Activated T-cell treated with anti-CD3 and anti-CD28 coated beads, Interleukin-2, amount 50 U/mL, for 72 hours (primary cell): ENCODE data around the gene PPP1R15B. TPM values are rescaled to one million over a fixed set of nuclear protein-coding genes. Genes with fewer than 3 reads are reported as not detected.

Source experiments
- ATAC-seq, 2 donors: fragments of 150-1000 bp; cut with Tn5 transposase; replicated peaks in 1 of 2; 2 replicates each; pipeline ENCODE4 v1.10.0; 2021; ENCODE audit warnings: moderate library complexity in 2 of 2, mild to moderate bottlenecking in 1 of 2
- DNase-seq, 2 donors: peaks; one replicate each; pipeline ENCODE4 v3.0.0; 2021 to 2022; ENCODE audit warnings: mixed read lengths in 1 of 2
- H3K27ac Mint-ChIP-seq: one replicate; pipeline ENCODE4 v1.8.0; 2022; ENCODE audit warnings: mild to moderate bottlenecking, moderate library complexity, mixed read lengths
- H3K27me3 Mint-ChIP-seq: one replicate; pipeline ENCODE4 v1.8.0; 2022; ENCODE audit warnings: low read depth, mixed read lengths
- H3K36me3 Mint-ChIP-seq, 2 donors: one replicate each; pipeline ENCODE4 v1.8.0; 2022; ENCODE audit warnings: mixed read lengths in 2 of 2, mild to moderate bottlenecking in 1 of 2; ENCODE audit not compliant: insufficient read depth in 2 of 2
- H3K4me1 Mint-ChIP-seq: one replicate; pipeline ENCODE4 v1.8.0; 2022; ENCODE audit warnings: low read depth, mixed read lengths
- H3K4me3 Mint-ChIP-seq, 2 donors: one replicate each; pipeline ENCODE4 v1.8.0; 2022; ENCODE audit warnings: mild to moderate bottlenecking in 2 of 2, mixed read lengths in 2 of 2, moderate library complexity in 2 of 2
- H3K9me3 Mint-ChIP-seq, 2 donors: one replicate each; pipeline ENCODE4 v1.8.0; 2022; ENCODE audit warnings: mixed read lengths in 2 of 2
- total RNA-seq, 2 donors: library from RNA; stranded (reverse); gene quantifications; one replicate each; pipeline ENCODE4 v1.2.3, GENCODE V29; 2022

Gene PPP1R15B
- total RNA-seq, 2 donors from 2014 or later: 82.9 to 94.2 TPM

GRCh38 chr1:204398197-204399125, 13.2 kb downstream of the PPP1R15B start:
- Mint-ChIP-seq H3K4me1 (peaks cover 15% of the 10 kb centered on the region), H3K4me3 (no peak overlapping the region), H3K36me3 (peaks cover 11 to 28% of the 10 kb centered on the region in 2 donors), H3K9me3 (no peaks in the 10 kb centered on the region), H3K27ac (peak overlapping the region; percentile 50), H3K27me3 (no peaks in the 10 kb centered on the region)
- ATAC-seq (peak; percentile 83 to 87), DNase-seq (peak; percentile 54 to 56)

DNA sequence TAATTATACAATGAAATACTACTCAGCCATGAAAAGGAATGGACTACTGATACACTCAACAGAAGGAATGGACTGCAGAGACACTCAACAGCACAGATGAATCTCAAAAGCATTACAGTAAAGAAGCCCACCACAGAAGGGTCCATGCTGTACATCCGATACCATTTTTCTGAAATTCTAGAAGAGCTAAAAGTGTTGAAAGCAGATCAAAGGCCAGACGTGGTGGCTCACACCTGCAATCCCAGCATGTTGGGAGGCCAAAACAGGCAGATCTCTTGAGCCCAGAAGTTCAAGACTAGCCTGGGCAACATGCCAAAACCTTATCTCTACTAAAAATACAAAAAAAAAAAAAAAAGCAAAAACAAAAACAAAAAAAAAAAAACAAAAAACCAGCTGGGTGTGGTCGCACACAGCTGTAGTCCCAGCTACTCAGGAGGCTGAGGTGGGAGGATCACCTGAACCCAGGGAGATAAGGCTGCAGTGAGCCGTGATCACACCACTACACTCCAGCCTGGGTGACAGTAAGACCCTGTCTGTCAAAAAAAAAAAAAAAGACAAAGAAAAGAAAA, 15.5 kb downstream of the PPP1R15B start:
- H3K36me3 Mint-ChIP-seq: peaks cover 11 to 26% of the 10 kb centered on the region in 2 donors
- ATAC-seq: no peak
- no peaks in the 10 kb centered on the region for H3K4me1 Mint-ChIP-seq
- no peak overlapping the region for H3K27ac Mint-ChIP-seq
- DNase-seq: no peak
- no peak overlapping the region for H3K4me3 Mint-ChIP-seq
- H3K27me3 Mint-ChIP-seq: no peaks in the 10 kb centered on the region
- no peaks in the 10 kb centered on the region for H3K9me3 Mint-ChIP-seq

DNA sequence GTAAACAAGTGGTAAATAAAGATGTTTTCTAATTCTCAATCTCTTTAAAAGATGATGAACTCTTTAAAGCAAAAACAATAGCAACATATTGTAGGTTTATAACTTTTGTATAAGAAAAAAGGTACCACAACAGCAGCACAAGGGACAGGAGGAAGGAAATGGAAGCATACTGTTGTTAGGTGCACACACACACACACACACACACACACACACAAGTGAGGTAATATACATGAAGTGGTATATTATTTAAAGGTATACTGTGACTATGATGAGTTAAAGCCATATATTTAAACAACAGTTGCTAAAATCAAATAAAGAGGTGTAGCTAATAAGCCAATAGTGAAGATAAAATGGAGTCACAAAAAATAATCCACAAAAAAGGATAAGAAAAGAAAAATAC, 20.0 kb downstream of the PPP1R15B start:
- H3K9me3 Mint-ChIP-seq: no peaks in the 10 kb centered on the region
- H3K27ac Mint-ChIP-seq: peak overlapping the region; percentile 66
- no peak overlapping the region for H3K4me3 Mint-ChIP-seq
- DNase-seq (no peak), ATAC-seq (no peak)
- no peaks in the 10 kb centered on the region for H3K4me1 Mint-ChIP-seq
- H3K27me3 Mint-ChIP-seq: no peaks in the 10 kb centered on the region
- peaks cover 4 to 5% of the 10 kb centered on the region in 2 donors for H3K36me3 Mint-ChIP-seq

GRCh38 chr1:204390751-204391466, 20.7 kb downstream of the PPP1R15B start:
- ATAC-seq: no peak
- H3K4me1 Mint-ChIP-seq: no peaks in the 10 kb centered on the region
- no peaks in the 10 kb centered on the region for H3K27me3 Mint-ChIP-seq
- no peak overlapping the region for H3K27ac Mint-ChIP-seq
- no peak overlapping the region for H3K4me3 Mint-ChIP-seq
- no peaks in the 10 kb centered on the region for H3K9me3 Mint-ChIP-seq
- no peak for DNase-seq
- peaks cover 2 to 3% of the 10 kb centered on the region in 2 donors for H3K36me3 Mint-ChIP-seq

- ATAC-seq: no peak
- no peaks in the 10 kb centered on the region for H3K9me3 Mint-ChIP-seq
- no peak overlapping the region for H3K4me3 Mint-ChIP-seq
- no peaks in the 10 kb centered on the region for H3K27me3 Mint-ChIP-seq
- H3K36me3 Mint-ChIP-seq: no peaks in the 10 kb centered on the region
- no peak overlapping the region for H3K27ac Mint-ChIP-seq
- DNase-seq: no peak
- H3K4me1 Mint-ChIP-seq: no peaks in the 10 kb centered on the region
These were observed 25.9 kb downstream of the PPP1R15B start for GRCh38 chr1:204385727-204386126.

GRCh38 chr1:204384636-204385352, 26.8 kb downstream of the PPP1R15B start:
- no peak for ATAC-seq
- Mint-ChIP-seq H3K27ac (no peak overlapping the region), H3K27me3 (peaks cover 4% of the 10 kb centered on the region), H3K9me3 (no peaks in the 10 kb centered on the region), H3K4me1 (no peaks in the 10 kb centered on the region), H3K36me3 (no peaks in the 10 kb centered on the region), H3K4me3 (no peak overlapping the region)
- DNase-seq: no peak

DNA sequence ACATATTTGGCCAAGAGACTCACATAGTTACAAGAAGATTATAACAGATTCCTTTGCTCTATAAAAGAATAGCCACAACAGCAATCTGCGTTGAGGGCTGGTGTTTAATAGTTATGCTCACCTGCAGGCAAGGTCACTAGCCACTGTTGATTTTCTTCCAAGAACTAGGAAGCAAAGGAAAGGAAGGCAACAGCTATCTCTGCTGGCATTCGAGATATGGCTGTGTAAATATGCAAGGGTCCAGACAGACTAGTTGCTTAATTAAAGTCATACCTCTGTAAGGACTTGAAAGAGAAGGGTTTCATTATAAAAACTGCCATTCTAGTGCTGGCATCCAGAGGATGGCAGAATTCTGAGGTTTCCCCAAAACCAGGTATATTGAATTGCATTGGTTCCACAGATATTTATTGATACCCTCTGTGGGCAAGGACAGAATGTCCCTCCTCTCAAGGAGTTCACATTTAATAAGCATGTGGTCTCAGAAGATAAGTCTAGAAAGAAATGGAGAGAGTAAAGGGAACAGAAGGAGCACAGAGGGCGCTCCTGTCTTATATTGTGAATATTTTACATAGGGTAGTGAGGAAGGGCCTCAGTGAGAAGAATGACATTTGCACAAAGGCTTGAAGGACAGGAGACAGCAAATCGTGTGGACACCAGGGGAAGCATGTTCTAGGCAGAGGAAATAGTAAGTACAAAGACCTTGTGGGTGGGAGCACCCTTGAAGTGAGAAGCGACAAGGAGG, 28.3 kb downstream of the PPP1R15B start:
- DNase-seq (no peak), ATAC-seq (no peak)
- no peaks in the 10 kb centered on the region for H3K9me3 Mint-ChIP-seq
- H3K4me1 Mint-ChIP-seq: peaks cover 2% of the 10 kb centered on the region
- no peaks in the 10 kb centered on the region for H3K36me3 Mint-ChIP-seq
- H3K27me3 Mint-ChIP-seq: peaks cover 14% of the 10 kb centered on the region
- no peak overlapping the region for H3K4me3 Mint-ChIP-seq
- H3K27ac Mint-ChIP-seq: no peak overlapping the region

DNA sequence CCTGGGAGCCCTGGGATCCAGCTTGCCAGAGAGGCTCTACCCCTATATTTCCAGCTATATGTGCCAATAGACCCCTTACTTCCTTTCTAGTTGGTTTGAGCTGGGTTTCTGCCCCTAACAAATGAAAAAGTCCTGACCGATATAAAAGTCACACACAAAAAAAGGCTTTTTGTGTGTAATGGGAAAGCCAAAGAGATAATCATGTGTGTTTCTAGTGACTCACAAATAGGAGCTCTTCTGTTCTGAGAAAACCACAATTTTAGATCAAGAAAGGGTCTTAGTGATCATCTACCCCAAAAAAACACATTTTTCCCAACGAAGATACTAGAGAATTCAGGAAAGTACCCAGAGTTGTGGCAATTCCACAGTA, 28.9 kb downstream of the PPP1R15B start:
- no peak overlapping the region for H3K4me3 Mint-ChIP-seq
- no peaks in the 10 kb centered on the region for H3K9me3 Mint-ChIP-seq
- H3K36me3 Mint-ChIP-seq: no peaks in the 10 kb centered on the region
- DNase-seq (no peak), ATAC-seq (no peak)
- H3K4me1 Mint-ChIP-seq: peaks cover 8% of the 10 kb centered on the region
- H3K27me3 Mint-ChIP-seq: peaks cover 21% of the 10 kb centered on the region
- H3K27ac Mint-ChIP-seq: no peak overlapping the region

DNA sequence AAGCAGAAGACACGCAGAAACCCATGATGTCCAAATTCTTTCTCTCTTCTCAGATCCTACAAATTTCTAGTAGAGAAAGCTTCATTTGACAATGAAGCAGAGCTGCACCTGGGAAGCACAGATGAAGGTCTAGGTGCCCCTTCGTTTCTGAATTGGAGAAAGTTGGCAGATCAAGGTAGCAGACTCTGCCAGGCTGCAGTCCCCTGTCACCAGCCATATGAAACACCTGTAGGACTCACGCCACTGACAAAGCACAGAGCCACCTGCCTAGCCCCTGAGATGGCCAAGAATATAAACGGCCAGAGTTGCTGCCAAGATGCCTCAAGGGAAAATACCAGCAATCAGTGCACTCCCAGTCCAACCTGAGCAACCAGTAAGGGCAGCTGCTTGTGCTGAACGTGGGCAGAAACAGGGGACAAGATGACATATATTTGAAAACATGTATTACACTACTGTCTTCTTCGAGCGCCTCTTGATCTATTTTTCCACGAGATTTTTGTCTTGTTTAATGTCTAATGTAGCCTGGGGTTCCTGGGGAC, 31.3 kb downstream of the PPP1R15B start:
- H3K36me3 Mint-ChIP-seq: no peaks in the 10 kb centered on the region
- no peak overlapping the region for H3K27ac Mint-ChIP-seq
- DNase-seq (no peak), ATAC-seq (no peak)
- peaks cover 27% of the 10 kb centered on the region for H3K27me3 Mint-ChIP-seq
- no peak overlapping the region for H3K4me3 Mint-ChIP-seq
- H3K9me3 Mint-ChIP-seq: no peaks in the 10 kb centered on the region
- H3K4me1 Mint-ChIP-seq: peaks cover 8% of the 10 kb centered on the region

DNA sequence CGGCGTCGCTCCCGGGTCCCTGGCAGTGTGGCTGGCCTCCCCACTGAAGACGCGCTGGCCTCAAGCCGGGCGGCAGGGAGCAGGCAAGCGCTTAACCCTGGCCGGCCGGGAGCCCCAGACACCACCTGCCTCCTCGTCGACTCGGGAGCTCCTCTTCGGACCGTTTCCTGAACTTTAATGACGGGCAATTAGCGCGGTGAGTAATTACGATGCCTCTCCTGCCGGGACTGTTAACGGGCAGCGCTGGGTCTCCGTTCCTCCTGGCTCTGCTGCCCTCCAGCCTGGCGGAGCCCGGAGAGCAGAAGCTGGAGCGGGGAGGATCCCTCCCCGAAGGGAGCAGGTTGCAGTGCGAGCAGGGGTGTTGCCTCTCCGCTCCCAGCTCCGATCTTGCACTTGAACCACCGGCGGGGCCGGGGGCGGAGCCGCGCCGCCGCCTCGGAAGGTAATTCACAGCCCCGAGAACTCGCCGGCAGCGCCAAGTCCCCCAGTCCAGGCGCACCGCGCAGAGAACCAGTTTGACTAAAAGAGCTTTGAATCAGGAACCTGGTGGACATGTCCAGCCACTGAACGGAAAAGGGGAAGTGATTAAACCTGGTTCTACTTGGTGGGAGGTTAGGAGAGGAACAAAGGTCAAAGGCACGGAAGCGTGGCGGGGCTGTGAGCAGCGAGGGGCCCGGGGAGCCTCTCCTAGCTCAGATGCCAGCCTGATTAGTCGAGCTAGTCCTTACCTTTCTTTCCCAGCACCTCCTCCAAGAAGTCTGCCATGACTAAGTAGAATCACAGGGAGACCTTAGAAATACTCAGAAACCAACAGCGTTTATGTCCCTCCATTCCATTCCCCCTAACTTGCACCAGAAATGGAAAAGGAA, 33.6 kb downstream of the PPP1R15B start:
- Mint-ChIP-seq H3K27ac (no peak overlapping the region), H3K4me3 (peak overlapping the region; percentile 87 to 88), H3K4me1 (peaks cover 8% of the 10 kb centered on the region), H3K27me3 (peaks cover 27% of the 10 kb centered on the region), H3K9me3 (no peaks in the 10 kb centered on the region), H3K36me3 (no peaks in the 10 kb centered on the region)
- ATAC-seq (peak; percentile 77 to 78), DNase-seq (peak; percentile 59 to 66)

- Mint-ChIP-seq H3K36me3 (no peaks in the 10 kb centered on the region), H3K4me1 (peaks cover 8% of the 10 kb centered on the region), H3K27ac (no peak overlapping the region), H3K9me3 (no peaks in the 10 kb centered on the region), H3K27me3 (peaks cover 27% of the 10 kb centered on the region), H3K4me3 (peak overlapping the region; percentile 76 to 88)
- ATAC-seq (no peak), DNase-seq (no peak)
These were observed 34.5 kb downstream of the PPP1R15B start for GRCh38 chr1:204376919-204377799.
